ENCODE results near the gene GADD45A. TPM values are rescaled to one million over a fixed set of nuclear protein-coding genes. Genes with fewer than 3 reads are reported as not detected.

Gene GADD45A, protein sequence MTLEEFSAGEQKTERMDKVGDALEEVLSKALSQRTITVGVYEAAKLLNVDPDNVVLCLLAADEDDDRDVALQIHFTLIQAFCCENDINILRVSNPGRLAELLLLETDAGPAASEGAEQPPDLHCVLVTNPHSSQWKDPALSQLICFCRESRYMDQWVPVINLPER
- 109 to 151 TPM (median 124 TPM) in 3 replicates for polyA plus RNA-seq
- 1,390 TPM for polyA plus RNA-seq (2011; ENCODE audit: low read depth)
- polyA plus RNA-seq (2011; cell fraction: cytosol; rRNA removed): 126 and 131 TPM in 2 replicates
- 339 and 428 TPM in 2 replicates for polyA plus RNA-seq (2011; cell fraction: nucleus; rRNA removed)
- 154 and 570 TPM in 2 replicates for polyA plus RNA-seq (2012; ENCODE audit: low replicate concordance)
- polyA minus RNA-seq: 14.5 to 23.3 TPM (median 21.1 TPM) in 3 replicates
- 74.4 TPM for polyA minus RNA-seq (2011; cell fraction: cytosol; rRNA and poly(A)+ RNA removed)
- 88.8 and 96.5 TPM in 2 replicates for polyA minus RNA-seq (2011; cell fraction: nucleus; rRNA and poly(A)+ RNA removed)

DNA sequence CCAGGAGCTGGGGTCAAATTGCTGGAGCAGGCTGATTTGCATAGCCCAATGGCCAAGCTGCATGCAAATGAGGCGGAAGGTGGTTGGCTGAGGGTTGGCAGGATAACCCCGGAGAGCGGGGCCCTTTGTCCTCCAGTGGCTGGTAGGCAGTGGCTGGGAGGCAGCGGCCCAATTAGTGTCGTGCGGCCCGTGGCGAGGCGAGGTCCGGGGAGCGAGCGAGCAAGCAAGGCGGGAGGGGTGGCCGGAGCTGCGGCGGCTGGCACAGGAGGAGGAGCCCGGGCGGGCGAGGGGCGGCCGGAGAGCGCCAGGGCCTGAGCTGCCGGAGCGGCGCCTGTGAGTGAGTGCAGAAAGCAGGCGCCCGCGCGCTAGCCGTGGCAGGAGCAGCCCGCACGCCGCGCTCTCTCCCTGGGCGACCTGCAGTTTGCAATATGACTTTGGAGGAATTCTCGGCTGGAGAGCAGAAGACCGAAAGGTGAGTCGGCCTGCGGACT, at the start of gene GADD45A:
TSS of gene GADD45A (plus strand) at position 135 of the 491 bp plus-strand sequence. CDS start at position 429, 294 bp downstream.
- dilution Hi-C loops (cut with MboI; ENCODE audit: extremely low pct_ligation_motif_present, low sequenced_read_pairs): loop anchor here (25.0 kb wide), 1 partner anchor 148 kb away; no protein-coding TSS in a partner anchor
- Histone ChIP-seq H3K79me2 (ENCODE audit: control insufficient read depth, insufficient read depth, low read length) (peaks cover 25% of the 10 kb centered on the region), H3K9ac (ENCODE audit: control insufficient read depth, extremely low read depth, insufficient read depth, low read length) (peak within 1 kb of the TSS; percentile 99), H3K4me2 (ENCODE audit: control insufficient read depth, extremely low read depth, insufficient read depth, low read depth, low read length) (peak within 1 kb of the TSS; percentile 99), H3K9me1 (ENCODE audit: control insufficient read depth, extremely low read depth, insufficient read depth, low read length) (no peaks in the 10 kb centered on the region), H3K4me3 (ENCODE audit: control insufficient read depth in 2 of 3, extremely low read depth in 1 of 3, insufficient read depth in 2 of 3, low read depth in 1 of 3, low read length in 3 of 3) (peak within 1 kb of the TSS; percentile 90 to 94 (median 93)), H3K4me1 (ENCODE audit: control insufficient read depth, extremely low read depth, insufficient read depth, low read length) (peaks cover 40% of the 10 kb centered on the region), H3K27me3 (ENCODE audit: control insufficient read depth, extremely low read depth, insufficient read depth, low read length) (no peaks in the 10 kb centered on the region), H3K9me3 (ENCODE audit: control insufficient read depth, low read depth, low read length) (no peaks in the 10 kb centered on the region), H3K27ac (ENCODE audit: control insufficient read depth, insufficient read depth, low read length) (peak within 1 kb of the TSS; percentile 99), H2AFZ (ENCODE audit: control insufficient read depth, low read length) (peak within 1 kb of the TSS; percentile 38), H3K36me3 (ENCODE audit: control insufficient read depth in 2 of 2, extremely low read depth in 1 of 2, insufficient read depth in 2 of 2, low read length in 2 of 2) (peaks cover 6 to 29% of the 10 kb centered on the region in 2 experiments), H4K20me1 (ENCODE audit: control insufficient read depth, extremely low read depth, insufficient read depth, low read length) (peaks cover 12% of the 10 kb centered on the region)
- FAIRE-seq (peak; percentile 23), DNase-seq (ENCODE audit: low read depth, low spot score) (no peak)
- no peak for TF ChIP-seq EZH2 (IDR thresholded peaks at IDR 0.05; ENCODE audit: low read length)
- TF ChIP-seq, protein P1, sequence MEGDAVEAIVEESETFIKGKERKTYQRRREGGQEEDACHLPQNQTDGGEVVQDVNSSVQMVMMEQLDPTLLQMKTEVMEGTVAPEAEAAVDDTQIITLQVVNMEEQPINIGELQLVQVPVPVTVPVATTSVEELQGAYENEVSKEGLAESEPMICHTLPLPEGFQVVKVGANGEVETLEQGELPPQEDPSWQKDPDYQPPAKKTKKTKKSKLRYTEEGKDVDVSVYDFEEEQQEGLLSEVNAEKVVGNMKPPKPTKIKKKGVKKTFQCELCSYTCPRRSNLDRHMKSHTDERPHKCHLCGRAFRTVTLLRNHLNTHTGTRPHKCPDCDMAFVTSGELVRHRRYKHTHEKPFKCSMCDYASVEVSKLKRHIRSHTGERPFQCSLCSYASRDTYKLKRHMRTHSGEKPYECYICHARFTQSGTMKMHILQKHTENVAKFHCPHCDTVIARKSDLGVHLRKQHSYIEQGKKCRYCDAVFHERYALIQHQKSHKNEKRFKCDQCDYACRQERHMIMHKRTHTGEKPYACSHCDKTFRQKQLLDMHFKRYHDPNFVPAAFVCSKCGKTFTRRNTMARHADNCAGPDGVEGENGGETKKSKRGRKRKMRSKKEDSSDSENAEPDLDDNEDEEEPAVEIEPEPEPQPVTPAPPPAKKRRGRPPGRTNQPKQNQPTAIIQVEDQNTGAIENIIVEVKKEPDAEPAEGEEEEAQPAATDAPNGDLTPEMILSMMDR (optimal IDR thresholded peaks at IDR 0.05 in 1 of 3, IDR thresholded peaks at IDR 0.05 in 1 of 3, conservative IDR thresholded peaks at IDR 0.05 in 1 of 3; ENCODE audit: extremely low read depth in 1 of 3, insufficient read depth in 2 of 3, low read length in 3 of 3): peak in 1 of 3 experiments; percentile 6

DNA sequence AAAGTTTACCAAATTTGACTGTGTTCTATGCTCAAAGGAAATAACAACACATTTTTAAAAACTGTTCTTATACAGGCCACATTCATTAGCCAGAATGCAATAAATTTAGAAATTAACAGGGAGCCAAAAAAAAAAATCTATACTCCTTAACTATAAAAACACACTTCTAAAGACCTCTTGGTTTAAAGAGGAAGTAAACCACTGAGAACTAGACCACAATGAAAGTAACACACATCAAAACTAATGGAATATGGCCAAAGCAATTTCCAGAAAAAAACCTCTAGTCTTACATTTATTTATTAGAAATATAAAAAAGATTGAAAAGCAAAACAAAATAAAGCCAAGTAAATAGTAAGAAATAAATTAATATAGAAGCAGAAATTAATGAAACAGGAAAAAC, 48.9 kb upstream of the GADD45A start:
- no peaks in the 10 kb centered on the region for H3K9me1 ChIP-seq (ENCODE audit: control insufficient read depth, extremely low read depth, insufficient read depth, low read length)
- H2AFZ ChIP-seq (ENCODE audit: control insufficient read depth, low read length): no peak overlapping the region
- no peak overlapping the region for H3K4me3 ChIP-seq (ENCODE audit: control insufficient read depth in 2 of 3, extremely low read depth in 1 of 3, insufficient read depth in 2 of 3, low read depth in 1 of 3, low read length in 3 of 3)
- dilution Hi-C loops (cut with MboI; ENCODE audit: extremely low pct_ligation_motif_present, low sequenced_read_pairs): no loop called here
- DNase-seq (ENCODE audit: low read depth, low spot score): no peak
- no peak for FAIRE-seq
- no peaks in the 10 kb centered on the region for H3K9me3 ChIP-seq (ENCODE audit: control insufficient read depth, low read depth, low read length)
- peaks cover 30% of the 10 kb centered on the region for H3K4me1 ChIP-seq (ENCODE audit: control insufficient read depth, extremely low read depth, insufficient read depth, low read length)
- H3K27ac ChIP-seq (ENCODE audit: control insufficient read depth, insufficient read depth, low read length): no peak overlapping the region
- H3K36me3 ChIP-seq (ENCODE audit: control insufficient read depth in 2 of 2, extremely low read depth in 1 of 2, insufficient read depth in 2 of 2, low read length in 2 of 2): no peaks in the 10 kb centered on the region
- no peak overlapping the region for H3K9ac ChIP-seq (ENCODE audit: control insufficient read depth, extremely low read depth, insufficient read depth, low read length)
- no peaks in the 10 kb centered on the region for H3K79me2 ChIP-seq (ENCODE audit: control insufficient read depth, insufficient read depth, low read length)
- TF ChIP-seq EZH2 (IDR thresholded peaks at IDR 0.05; ENCODE audit: low read length): no peak
- TF ChIP-seq, protein P1 (optimal IDR thresholded peaks at IDR 0.05 in 1 of 3, IDR thresholded peaks at IDR 0.05 in 1 of 3, conservative IDR thresholded peaks at IDR 0.05 in 1 of 3; ENCODE audit: extremely low read depth in 1 of 3, insufficient read depth in 2 of 3, low read length in 3 of 3): no peak
- no peak overlapping the region for H3K4me2 ChIP-seq (ENCODE audit: control insufficient read depth, extremely low read depth, insufficient read depth, low read depth, low read length)
- no peaks in the 10 kb centered on the region for H4K20me1 ChIP-seq (ENCODE audit: control insufficient read depth, extremely low read depth, insufficient read depth, low read length)
- no peaks in the 10 kb centered on the region for H3K27me3 ChIP-seq (ENCODE audit: control insufficient read depth, extremely low read depth, insufficient read depth, low read length)

Measured in keratinocyte (primary cell).